ENCODE results near the gene SGPL1. TPM values are rescaled to one million over a fixed set of nuclear protein-coding genes. Genes with fewer than 3 reads are reported as not detected.

The SGPL1 gene
- total RNA-seq, 2 experiments from 2014 or later, result 65.6 to 67.0 TPM

- intact Hi-C loops (cut with micrococcal nuclease), result no loop called here
- Mint-ChIP-seq H3K27ac (no peak overlapping the region), H3K4me3 (no peak overlapping the region), H3K4me1 (ENCODE audit: low read depth) (no peaks in the 10 kb centered on the region), H3K9me3 (no peaks in the 10 kb centered on the region), H3K36me3 (no peaks in the 10 kb centered on the region), H3K27me3 (no peaks in the 10 kb centered on the region)
- CTCF ChIA-PET, result no interaction called here
- POLR2A ChIA-PET, result interaction anchor here (0.6 kb wide), 1 partner anchor 182 kb away, joined by 3 read pairs; no protein-coding TSS in a partner anchor
- DNase-seq, result peak; percentile 3
Observed at GRCh38 chr10:70775679-70776454, 39.9 kb upstream of the SGPL1 start.

DNA sequence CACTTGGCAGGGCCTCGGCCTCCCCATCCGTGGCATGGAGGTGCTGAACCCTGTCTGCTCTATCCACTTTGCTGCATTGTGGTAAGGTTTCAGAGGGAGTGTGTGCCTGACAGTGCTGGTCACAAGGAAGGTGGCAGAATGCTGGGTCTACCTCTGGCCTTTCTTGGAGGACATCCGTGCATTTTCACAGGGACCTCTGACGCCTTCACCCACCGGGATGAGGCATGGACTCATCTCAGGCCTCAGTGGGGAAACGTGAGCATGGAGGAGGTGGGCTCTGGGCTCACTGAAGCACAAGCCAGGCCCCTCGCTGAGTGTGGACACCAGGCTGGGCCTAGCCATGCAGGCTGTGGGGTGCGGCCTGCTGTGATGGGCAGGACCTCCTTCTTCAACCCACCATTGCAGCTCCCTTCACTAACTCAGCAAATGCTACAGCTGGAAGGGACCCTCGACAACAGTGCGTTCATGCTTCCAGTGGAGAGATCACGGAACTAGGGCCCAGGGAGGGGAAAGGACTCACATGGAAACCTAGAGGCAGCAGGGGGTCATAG lies 39.2 kb upstream of the SGPL1 start:
- no peaks in the 10 kb centered on the region for H3K27me3 Mint-ChIP-seq
- H3K36me3 Mint-ChIP-seq, result no peaks in the 10 kb centered on the region
- H3K27ac Mint-ChIP-seq, result no peak overlapping the region
- CTCF ChIA-PET, result no interaction called here
- intact Hi-C loops (cut with micrococcal nuclease), result no loop called here
- H3K4me1 Mint-ChIP-seq (ENCODE audit: low read depth), result no peaks in the 10 kb centered on the region
- no peaks in the 10 kb centered on the region for H3K9me3 Mint-ChIP-seq
- no peak overlapping the region for H3K4me3 Mint-ChIP-seq
- peak; percentile 4 for DNase-seq
- POLR2A ChIA-PET, result no interaction called here

DNA sequence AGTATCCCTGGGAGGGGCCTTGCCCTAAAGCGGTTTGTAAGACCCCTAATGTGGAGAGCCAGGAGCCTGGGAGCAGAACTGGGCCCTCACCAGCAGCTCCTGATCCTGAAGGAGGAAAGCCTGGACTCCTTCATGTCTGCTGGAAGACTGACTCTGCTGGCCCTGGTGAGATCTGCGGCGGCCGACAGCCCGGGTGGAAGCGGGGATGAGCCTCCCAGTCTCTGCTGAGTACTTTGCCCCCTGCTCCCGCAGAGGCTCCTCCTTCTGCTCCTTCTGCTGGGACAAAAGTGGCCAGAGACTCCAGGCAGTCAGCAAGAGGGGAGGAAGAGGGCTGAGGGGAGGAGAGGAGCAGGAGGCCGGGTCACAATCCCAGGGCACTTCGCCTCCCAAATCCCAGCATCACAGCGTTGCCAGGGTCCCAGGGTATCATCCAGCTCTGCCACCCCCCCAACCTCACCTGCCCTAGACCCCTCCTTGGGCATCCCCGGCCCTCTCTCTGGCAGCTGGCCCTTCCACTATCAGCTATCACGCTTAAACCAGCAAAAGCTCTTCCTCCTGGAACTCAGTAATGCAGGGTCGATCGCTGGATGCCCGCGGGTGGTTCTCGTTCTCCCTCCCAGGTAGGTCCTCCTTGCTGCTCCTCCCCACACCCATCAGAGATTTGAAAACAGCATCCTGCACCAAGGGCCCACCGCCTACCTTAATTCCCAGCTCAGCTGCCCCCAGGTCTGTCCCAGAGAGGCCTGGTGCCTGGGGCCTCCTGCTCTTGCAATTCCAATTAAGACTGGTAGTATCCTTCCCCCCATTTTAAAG lies 38.5 kb upstream of the SGPL1 start:
- no peaks in the 10 kb centered on the region for H3K4me1 Mint-ChIP-seq (ENCODE audit: low read depth)
- POLR2A ChIA-PET, result no interaction called here
- no peak overlapping the region for H3K4me3 Mint-ChIP-seq
- intact Hi-C loops (cut with micrococcal nuclease), result no loop called here
- H3K27ac Mint-ChIP-seq, result no peak overlapping the region
- no peaks in the 10 kb centered on the region for H3K27me3 Mint-ChIP-seq
- H3K9me3 Mint-ChIP-seq, result no peaks in the 10 kb centered on the region
- H3K36me3 Mint-ChIP-seq, result no peaks in the 10 kb centered on the region
- CTCF ChIA-PET, result no interaction called here
- DNase-seq, result peak; percentile 3

DNA sequence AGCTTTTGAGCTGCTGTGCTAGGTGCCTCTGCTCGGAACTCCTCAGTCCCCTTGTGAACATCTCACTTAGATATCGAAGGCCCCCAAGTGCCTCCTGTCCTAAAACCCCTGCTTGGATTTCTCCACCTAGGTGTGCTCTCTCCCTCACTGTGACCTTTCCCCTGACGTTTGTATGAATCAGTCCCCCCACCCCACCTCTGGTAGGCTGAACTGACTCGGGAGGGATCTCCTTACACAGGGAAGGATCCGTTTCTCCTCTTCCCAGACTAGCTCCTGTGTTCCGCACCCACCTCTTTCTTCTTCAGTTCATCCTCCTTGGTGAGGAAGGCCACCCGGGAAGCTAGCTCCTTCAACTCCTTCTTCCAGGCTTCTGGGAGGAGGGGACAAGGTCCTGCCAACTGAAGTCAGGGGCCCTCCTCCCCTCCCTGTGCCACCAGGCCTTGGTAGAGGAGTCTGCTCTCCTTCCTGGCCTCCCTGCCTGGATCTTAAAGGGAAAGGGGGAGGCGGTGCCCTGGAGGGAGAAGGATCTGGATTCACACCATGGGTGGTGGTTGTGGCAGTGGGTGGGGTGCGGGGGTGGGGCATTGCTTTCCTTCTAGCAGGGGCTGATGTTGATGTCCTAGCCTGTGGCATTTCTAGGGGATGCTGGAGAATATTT lies 37.4 kb upstream of the SGPL1 start:
- Mint-ChIP-seq H3K27me3 (no peaks in the 10 kb centered on the region), H3K4me1 (ENCODE audit: low read depth) (no peaks in the 10 kb centered on the region), H3K36me3 (no peaks in the 10 kb centered on the region), H3K9me3 (no peaks in the 10 kb centered on the region), H3K4me3 (no peak overlapping the region), H3K27ac (no peak overlapping the region)
- POLR2A ChIA-PET, result no interaction called here
- intact Hi-C loops (cut with micrococcal nuclease), result no loop called here
- CTCF ChIA-PET, result no interaction called here
- no peak for DNase-seq

- CTCF ChIA-PET, result no interaction called here
- POLR2A ChIA-PET, result no interaction called here
Observed at GRCh38 chr10:70779088-70779487, 36.7 kb upstream of the SGPL1 start.

GRCh38 chr10:70779511-70780369 lies 36.0 kb upstream of the SGPL1 start:
- H3K36me3 Mint-ChIP-seq, result no peaks in the 10 kb centered on the region
- DNase-seq, result no peak
- POLR2A ChIA-PET, result no interaction called here
- H3K27ac Mint-ChIP-seq, result no peak overlapping the region
- H3K4me3 Mint-ChIP-seq, result no peak overlapping the region
- H3K4me1 Mint-ChIP-seq (ENCODE audit: low read depth), result no peaks in the 10 kb centered on the region
- CTCF ChIA-PET, result no interaction called here
- no peaks in the 10 kb centered on the region for H3K9me3 Mint-ChIP-seq
- no peaks in the 10 kb centered on the region for H3K27me3 Mint-ChIP-seq
- intact Hi-C loops (cut with micrococcal nuclease), result no loop called here

More at GRCh38 chr10:70779088-70779487, 36.7 kb upstream of the SGPL1 start:
- no peak for DNase-seq
- H3K4me1 Mint-ChIP-seq (ENCODE audit: low read depth), result no peaks in the 10 kb centered on the region
- H3K27me3 Mint-ChIP-seq, result no peaks in the 10 kb centered on the region
- no peaks in the 10 kb centered on the region for H3K36me3 Mint-ChIP-seq
- H3K9me3 Mint-ChIP-seq, result no peaks in the 10 kb centered on the region
- no peak overlapping the region for H3K4me3 Mint-ChIP-seq
- H3K27ac Mint-ChIP-seq, result no peak overlapping the region
- intact Hi-C loops (cut with micrococcal nuclease), result no loop called here

- intact Hi-C loops (cut with micrococcal nuclease), result no loop called here
Observed at GRCh38 chr10:70780370-70780760, 35.4 kb upstream of the SGPL1 start.

GRCh38 chr10:70780772-70781171 lies 35.0 kb upstream of the SGPL1 start:
- Mint-ChIP-seq H3K27me3 (no peaks in the 10 kb centered on the region), H3K4me3 (no peak overlapping the region), H3K27ac (no peak overlapping the region), H3K9me3 (no peaks in the 10 kb centered on the region), H3K4me1 (ENCODE audit: low read depth) (no peaks in the 10 kb centered on the region), H3K36me3 (no peaks in the 10 kb centered on the region)
- POLR2A ChIA-PET, result no interaction called here
- CTCF ChIA-PET, result interaction anchor here (0.7 kb wide), 1 partner anchor 534 kb away, joined by 4 read pairs; no protein-coding TSS in a partner anchor
- no peak for DNase-seq
- intact Hi-C loops (cut with micrococcal nuclease), result no loop called here

More at GRCh38 chr10:70780370-70780760, 35.4 kb upstream of the SGPL1 start:
- DNase-seq, result no peak
- Mint-ChIP-seq H3K9me3 (no peaks in the 10 kb centered on the region), H3K36me3 (no peaks in the 10 kb centered on the region), H3K27me3 (no peaks in the 10 kb centered on the region), H3K4me3 (no peak overlapping the region), H3K4me1 (ENCODE audit: low read depth) (no peaks in the 10 kb centered on the region), H3K27ac (no peak overlapping the region)
- POLR2A ChIA-PET, result no interaction called here
- CTCF ChIA-PET, result interaction anchor here (0.7 kb wide), 1 partner anchor 534 kb away, joined by 4 read pairs; no protein-coding TSS in a partner anchor

- DNase-seq, result no peak
- Mint-ChIP-seq H3K27me3 (no peaks in the 10 kb centered on the region), H3K4me1 (ENCODE audit: low read depth) (no peaks in the 10 kb centered on the region), H3K4me3 (no peak overlapping the region), H3K36me3 (no peaks in the 10 kb centered on the region), H3K9me3 (no peaks in the 10 kb centered on the region), H3K27ac (no peak overlapping the region)
- ChIA-PET CTCF (no interaction called here), POLR2A (no interaction called here)
- intact Hi-C loops (cut with micrococcal nuclease), result no loop called here
Observed at GRCh38 chr10:70781461-70782051, 34.2 kb upstream of the SGPL1 start.

GRCh38 chr10:70782086-70782745 lies 33.5 kb upstream of the SGPL1 start:
- Mint-ChIP-seq H3K27me3 (no peaks in the 10 kb centered on the region), H3K4me1 (ENCODE audit: low read depth) (peaks cover 6% of the 10 kb centered on the region), H3K9me3 (no peaks in the 10 kb centered on the region), H3K36me3 (no peaks in the 10 kb centered on the region), H3K4me3 (no peak overlapping the region), H3K27ac (no peak overlapping the region)
- intact Hi-C loops (cut with micrococcal nuclease), result no loop called here
- CTCF ChIA-PET, result no interaction called here
- no peak for DNase-seq
- POLR2A ChIA-PET, result no interaction called here

All from activated CD4-positive, alpha-beta memory T cell treated with anti-CD3 and anti-CD28 coated beads for 36 hours (primary cell).